GM12878 (cell line): ENCODE results near the gene MPST. TPM values are rescaled to one million over a fixed set of nuclear protein-coding genes. Genes with fewer than 3 reads are reported as not detected.

Experiments
- CEBPB ChIP-seq, 2 experiments: fragments of 150-350 bp in 1 of 2; IDR thresholded peaks; 2 replicates each; pipeline ENCODE4 v1.6.1; 2012 to 2014; ENCODE audit warnings: low read depth in 2 of 2, low read length in 2 of 2, borderline replicate concordance in 1 of 2, inconsistent platforms in 1 of 2
- EGR1 ChIP-seq, 2 experiments: IDR thresholded peaks; 1 replicate in 1 of 2; 2 replicates in 1 of 2; pipeline ENCODE4 v1.6.1; 2011 to 2012; ENCODE audit warnings: low read depth in 2 of 2, low read length in 2 of 2, borderline replicate concordance in 1 of 2, mild to moderate bottlenecking in 1 of 2, moderate library complexity in 1 of 2
- ETV6 ChIP-seq, 2 experiments: fragments of 450-650 bp in 1 of 2; IDR thresholded peaks in 1 of 2; conservative IDR thresholded peaks in 1 of 2; 2 replicates each; pipeline ENCODE4 v1.6.1; 2014; ENCODE audit warnings: antibody characterized with exemption in 1 of 2, borderline replicate concordance in 1 of 2, low read depth in 1 of 2, mild to moderate bottlenecking in 1 of 2, moderate library complexity in 1 of 2
- KLF5 ChIP-seq: fragments of 450-650 bp; IDR thresholded peaks from 2 replicates; pipeline ENCODE4 v1.6.1; 2014; ENCODE audit warnings: mild to moderate bottlenecking; ENCODE audit not compliant: partially characterized antibody
- POLR2A ChIP-seq: IDR thresholded peaks from 2 replicates; pipeline ENCODE4 v1.6.1; 2011; ENCODE audit warnings: low read depth, mild to moderate bottlenecking, low read length
- POLR2AphosphoS2 ChIP-seq: IDR thresholded peaks from 2 replicates; pipeline ENCODE4 v1.6.1; 2011; ENCODE audit warnings: low read depth, mild to moderate bottlenecking, low read length, improper control_type of control experiment, moderate library complexity
- STAT1 ChIP-seq: fragments of 450-650 bp; conservative IDR thresholded peaks from 2 replicates; pipeline ENCODE4 v1.6.1; 2014; ENCODE audit warnings: antibody characterized with exemption, mild to moderate bottlenecking
- TBL1XR1 ChIP-seq: IDR thresholded peaks from 2 replicates; pipeline ENCODE4 v1.6.1; 2012; ENCODE audit warnings: low read depth, low read length, improper control_type of control experiment
- TCF3 ChIP-seq: IDR thresholded peaks from 2 replicates; pipeline ENCODE4 v1.6.1; 2012; ENCODE audit warnings: low read depth, mild to moderate bottlenecking, low read length, borderline replicate concordance; ENCODE audit not compliant: insufficient read depth
- polyA plus RNA-seq, 11 experiments: library from polyadenylated mRNA; depleted of rRNA in 4 of 11; unstranded in 6 of 11; stranded (reverse) in 5 of 11; fragments of >200 nt; fragmentation: Nextera tagmentation in 4 of 11; fragmentation: Illumina TruSeq in 1 of 11; extraction: Ambion mirVana in 4 of 11; extraction: Trizol in 1 of 11; gene quantifications; 1 replicate in 1 of 11; 2 replicates in 10 of 11; pipeline versions ENCODE4 v1.2.1 to v1.2.3, GENCODE V29; 2011 to 2016; ENCODE audit warnings: inconsistent platforms in 2 of 11, missing spikeins in 2 of 11, low read depth in 1 of 11
- total RNA-seq, 4 experiments: library from RNA; depleted of rRNA in 3 of 4; stranded (reverse); fragments of >200 nt in 3 of 4; fragmentation: Illumina TruSeq in 1 of 4; extraction: Trizol in 1 of 4; gene quantifications; 2 replicates each; pipeline versions ENCODE4 v1.2.1 to v1.2.3, GENCODE V29; 2013 to 2021
- TF ChIP-seq, protein P1 (sequence below): fragments of 450-650 bp; IDR thresholded peaks from 2 replicates; pipeline ENCODE4 v1.6.1; 2016; ENCODE audit warnings: mild to moderate bottlenecking
- TF ChIP-seq, protein P2 (sequence below): IDR thresholded peaks from 2 replicates; pipeline ENCODE4 v1.6.1; 2012; ENCODE audit warnings: low read depth, low read length, improper control_type of control experiment
- TF ChIP-seq, protein P3 (sequence below), 3 experiments: IDR thresholded peaks in 2 of 3; conservative IDR thresholded peaks in 1 of 3; 2 replicates each; pipeline ENCODE4 v1.5.1; 2011; ENCODE audit warnings: low read depth in 3 of 3, low read length in 3 of 3, mild to moderate bottlenecking in 3 of 3, control low read depth in 2 of 3, moderate library complexity in 2 of 3, inconsistent platforms in 1 of 3, mixed read lengths in 1 of 3; ENCODE audit not compliant: control insufficient read depth in 2 of 3, insufficient read depth in 1 of 3; ENCODE audit errors: extremely low read depth in 1 of 3
- TF ChIP-seq, protein P4 (sequence below): fragments of 450-650 bp; IDR thresholded peaks from 2 replicates; pipeline ENCODE4 v1.6.1; 2017; ENCODE audit warnings: antibody characterized with exemption, mild to moderate bottlenecking, moderate library complexity
- TF ChIP-seq, protein P5 (sequence below): fragments of 450-650 bp; IDR thresholded peaks from 2 replicates; pipeline ENCODE4 v1.6.1; 2014; ENCODE audit warnings: mild to moderate bottlenecking
- TF ChIP-seq, protein P6 (sequence below): IDR thresholded peaks from 2 replicates; pipeline ENCODE4 v1.6.1; 2012; ENCODE audit warnings: low read length, inconsistent platforms
- TF ChIP-seq, protein P7 (sequence below): IDR thresholded peaks from 2 replicates; pipeline ENCODE4 v1.6.1; 2011; ENCODE audit warnings: low read depth, mild to moderate bottlenecking, low read length, moderate library complexity, borderline replicate concordance; ENCODE audit errors: extremely low read depth

Gene MPST
- total and polyA plus RNA-seq, 10 of the 15 experiments (the other 5 are each of a cell fraction or from before 2014, with no cell fraction given): 0.95 to 88.7 (median 38.5) TPM

DNA sequence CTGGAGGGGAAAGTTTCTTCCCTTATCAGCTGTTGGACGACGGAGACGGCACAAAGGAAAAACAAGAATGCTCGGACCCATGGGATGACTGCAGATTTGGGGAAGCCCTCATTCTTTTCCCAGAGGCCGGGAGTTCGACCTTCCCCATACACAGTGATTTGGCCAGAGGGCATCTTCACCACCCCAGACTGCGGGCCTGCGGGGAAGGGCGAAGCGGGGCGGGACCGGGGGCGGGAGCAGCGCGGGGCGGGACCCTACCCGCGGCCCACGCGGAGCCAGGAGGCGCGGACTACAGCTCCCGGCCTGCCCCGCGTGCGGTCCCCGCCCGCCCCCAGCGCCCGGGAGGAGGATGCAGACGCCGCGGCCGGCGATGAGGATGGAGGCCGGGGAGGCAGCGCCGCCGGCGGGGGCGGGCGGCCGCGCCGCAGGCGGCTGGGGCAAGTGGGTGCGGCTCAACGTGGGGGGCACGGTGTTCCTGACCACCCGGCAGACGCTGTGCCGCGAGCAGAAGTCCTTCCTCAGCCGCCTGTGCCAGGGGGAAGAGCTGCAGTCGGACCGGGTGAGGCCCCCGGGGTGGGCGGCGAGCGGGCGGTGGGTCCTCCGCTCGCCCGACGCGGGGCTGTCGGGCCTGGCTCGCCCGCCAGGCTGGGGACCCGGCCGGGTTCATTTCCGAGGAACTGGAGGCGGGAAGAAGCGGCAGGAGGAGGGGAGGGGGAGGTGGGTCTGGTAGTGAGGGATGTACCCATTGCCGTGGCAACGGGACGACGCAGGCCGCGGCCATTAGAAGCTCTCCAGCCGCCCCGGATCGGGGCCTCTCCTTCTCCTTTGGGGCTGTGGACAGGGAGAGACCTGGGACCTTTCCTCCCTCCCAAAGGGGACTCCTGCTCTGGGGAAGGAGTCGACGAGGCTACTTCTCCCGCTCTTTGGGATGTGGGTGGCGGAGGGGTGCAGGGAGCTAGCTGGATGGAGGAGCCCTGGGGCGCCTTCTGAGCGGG, 32.1 kb downstream of the MPST start, which contains the start of gene KCTD17 (continued):
- peak in 1 of 2 experiments; percentile 92; a peak in 2 of 3 replicates for TF ChIP-seq EGR1 (IDR thresholded peaks at IDR 0.05; ENCODE audit: borderline replicate concordance in 1 of 2, low read depth in 2 of 2, low read length in 2 of 2)
- no peak for TF ChIP-seq TCF3
- TF ChIP-seq, protein P1, sequence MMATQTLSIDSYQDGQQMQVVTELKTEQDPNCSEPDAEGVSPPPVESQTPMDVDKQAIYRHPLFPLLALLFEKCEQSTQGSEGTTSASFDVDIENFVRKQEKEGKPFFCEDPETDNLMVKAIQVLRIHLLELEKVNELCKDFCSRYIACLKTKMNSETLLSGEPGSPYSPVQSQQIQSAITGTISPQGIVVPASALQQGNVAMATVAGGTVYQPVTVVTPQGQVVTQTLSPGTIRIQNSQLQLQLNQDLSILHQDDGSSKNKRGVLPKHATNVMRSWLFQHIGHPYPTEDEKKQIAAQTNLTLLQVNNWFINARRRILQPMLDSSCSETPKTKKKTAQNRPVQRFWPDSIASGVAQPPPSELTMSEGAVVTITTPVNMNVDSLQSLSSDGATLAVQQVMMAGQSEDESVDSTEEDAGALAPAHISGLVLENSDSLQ: no peak
- no peak for TF ChIP-seq TBL1XR1
- TF ChIP-seq, protein P2, sequence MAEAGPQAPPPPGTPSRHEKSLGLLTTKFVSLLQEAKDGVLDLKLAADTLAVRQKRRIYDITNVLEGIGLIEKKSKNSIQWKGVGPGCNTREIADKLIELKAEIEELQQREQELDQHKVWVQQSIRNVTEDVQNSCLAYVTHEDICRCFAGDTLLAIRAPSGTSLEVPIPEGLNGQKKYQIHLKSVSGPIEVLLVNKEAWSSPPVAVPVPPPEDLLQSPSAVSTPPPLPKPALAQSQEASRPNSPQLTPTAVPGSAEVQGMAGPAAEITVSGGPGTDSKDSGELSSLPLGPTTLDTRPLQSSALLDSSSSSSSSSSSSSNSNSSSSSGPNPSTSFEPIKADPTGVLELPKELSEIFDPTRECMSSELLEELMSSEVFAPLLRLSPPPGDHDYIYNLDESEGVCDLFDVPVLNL: no peak
- TF ChIP-seq KLF5: no peak
- TF ChIP-seq ETV6 (conservative IDR thresholded peaks at IDR 0.05 in 1 of 2, IDR thresholded peaks at IDR 0.05 in 1 of 2; ENCODE audit: borderline replicate concordance in 1 of 2, low read depth in 1 of 2): no peak
- peak; percentile 51; the same call in 1 of the 2 replicates for TF ChIP-seq POLR2A
- no peak for TF ChIP-seq STAT1
- TF ChIP-seq, protein P3, sequence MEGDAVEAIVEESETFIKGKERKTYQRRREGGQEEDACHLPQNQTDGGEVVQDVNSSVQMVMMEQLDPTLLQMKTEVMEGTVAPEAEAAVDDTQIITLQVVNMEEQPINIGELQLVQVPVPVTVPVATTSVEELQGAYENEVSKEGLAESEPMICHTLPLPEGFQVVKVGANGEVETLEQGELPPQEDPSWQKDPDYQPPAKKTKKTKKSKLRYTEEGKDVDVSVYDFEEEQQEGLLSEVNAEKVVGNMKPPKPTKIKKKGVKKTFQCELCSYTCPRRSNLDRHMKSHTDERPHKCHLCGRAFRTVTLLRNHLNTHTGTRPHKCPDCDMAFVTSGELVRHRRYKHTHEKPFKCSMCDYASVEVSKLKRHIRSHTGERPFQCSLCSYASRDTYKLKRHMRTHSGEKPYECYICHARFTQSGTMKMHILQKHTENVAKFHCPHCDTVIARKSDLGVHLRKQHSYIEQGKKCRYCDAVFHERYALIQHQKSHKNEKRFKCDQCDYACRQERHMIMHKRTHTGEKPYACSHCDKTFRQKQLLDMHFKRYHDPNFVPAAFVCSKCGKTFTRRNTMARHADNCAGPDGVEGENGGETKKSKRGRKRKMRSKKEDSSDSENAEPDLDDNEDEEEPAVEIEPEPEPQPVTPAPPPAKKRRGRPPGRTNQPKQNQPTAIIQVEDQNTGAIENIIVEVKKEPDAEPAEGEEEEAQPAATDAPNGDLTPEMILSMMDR (IDR thresholded peaks at IDR 0.05 in 2 of 3, conservative IDR thresholded peaks at IDR 0.05 in 1 of 3; ENCODE audit: control insufficient read depth in 2 of 3, extremely low read depth in 1 of 3, insufficient read depth in 1 of 3, low read depth in 3 of 3, low read length in 3 of 3): peak in 2 of 3 experiments; percentile 5 to 6; a peak in 1 of 6 replicates
- no peak for TF ChIP-seq POLR2AphosphoS2
- TF ChIP-seq CEBPB (IDR thresholded peaks at IDR 0.05; ENCODE audit: borderline replicate concordance in 1 of 2, low read depth in 2 of 2, low read length in 2 of 2): no peak
- TF ChIP-seq, protein P4, sequence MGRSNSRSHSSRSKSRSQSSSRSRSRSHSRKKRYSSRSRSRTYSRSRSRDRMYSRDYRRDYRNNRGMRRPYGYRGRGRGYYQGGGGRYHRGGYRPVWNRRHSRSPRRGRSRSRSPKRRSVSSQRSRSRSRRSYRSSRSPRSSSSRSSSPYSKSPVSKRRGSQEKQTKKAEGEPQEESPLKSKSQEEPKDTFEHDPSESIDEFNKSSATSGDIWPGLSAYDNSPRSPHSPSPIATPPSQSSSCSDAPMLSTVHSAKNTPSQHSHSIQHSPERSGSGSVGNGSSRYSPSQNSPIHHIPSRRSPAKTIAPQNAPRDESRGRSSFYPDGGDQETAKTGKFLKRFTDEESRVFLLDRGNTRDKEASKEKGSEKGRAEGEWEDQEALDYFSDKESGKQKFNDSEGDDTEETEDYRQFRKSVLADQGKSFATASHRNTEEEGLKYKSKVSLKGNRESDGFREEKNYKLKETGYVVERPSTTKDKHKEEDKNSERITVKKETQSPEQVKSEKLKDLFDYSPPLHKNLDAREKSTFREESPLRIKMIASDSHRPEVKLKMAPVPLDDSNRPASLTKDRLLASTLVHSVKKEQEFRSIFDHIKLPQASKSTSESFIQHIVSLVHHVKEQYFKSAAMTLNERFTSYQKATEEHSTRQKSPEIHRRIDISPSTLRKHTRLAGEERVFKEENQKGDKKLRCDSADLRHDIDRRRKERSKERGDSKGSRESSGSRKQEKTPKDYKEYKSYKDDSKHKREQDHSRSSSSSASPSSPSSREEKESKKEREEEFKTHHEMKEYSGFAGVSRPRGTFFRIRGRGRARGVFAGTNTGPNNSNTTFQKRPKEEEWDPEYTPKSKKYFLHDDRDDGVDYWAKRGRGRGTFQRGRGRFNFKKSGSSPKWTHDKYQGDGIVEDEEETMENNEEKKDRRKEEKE: no peak
- TF ChIP-seq, protein P5, sequence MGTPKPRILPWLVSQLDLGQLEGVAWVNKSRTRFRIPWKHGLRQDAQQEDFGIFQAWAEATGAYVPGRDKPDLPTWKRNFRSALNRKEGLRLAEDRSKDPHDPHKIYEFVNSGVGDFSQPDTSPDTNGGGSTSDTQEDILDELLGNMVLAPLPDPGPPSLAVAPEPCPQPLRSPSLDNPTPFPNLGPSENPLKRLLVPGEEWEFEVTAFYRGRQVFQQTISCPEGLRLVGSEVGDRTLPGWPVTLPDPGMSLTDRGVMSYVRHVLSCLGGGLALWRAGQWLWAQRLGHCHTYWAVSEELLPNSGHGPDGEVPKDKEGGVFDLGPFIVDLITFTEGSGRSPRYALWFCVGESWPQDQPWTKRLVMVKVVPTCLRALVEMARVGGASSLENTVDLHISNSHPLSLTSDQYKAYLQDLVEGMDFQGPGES: no peak
- TF ChIP-seq, protein P6, sequence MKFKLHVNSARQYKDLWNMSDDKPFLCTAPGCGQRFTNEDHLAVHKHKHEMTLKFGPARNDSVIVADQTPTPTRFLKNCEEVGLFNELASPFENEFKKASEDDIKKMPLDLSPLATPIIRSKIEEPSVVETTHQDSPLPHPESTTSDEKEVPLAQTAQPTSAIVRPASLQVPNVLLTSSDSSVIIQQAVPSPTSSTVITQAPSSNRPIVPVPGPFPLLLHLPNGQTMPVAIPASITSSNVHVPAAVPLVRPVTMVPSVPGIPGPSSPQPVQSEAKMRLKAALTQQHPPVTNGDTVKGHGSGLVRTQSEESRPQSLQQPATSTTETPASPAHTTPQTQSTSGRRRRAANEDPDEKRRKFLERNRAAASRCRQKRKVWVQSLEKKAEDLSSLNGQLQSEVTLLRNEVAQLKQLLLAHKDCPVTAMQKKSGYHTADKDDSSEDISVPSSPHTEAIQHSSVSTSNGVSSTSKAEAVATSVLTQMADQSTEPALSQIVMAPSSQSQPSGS: no peak
- TF ChIP-seq, protein P7, sequence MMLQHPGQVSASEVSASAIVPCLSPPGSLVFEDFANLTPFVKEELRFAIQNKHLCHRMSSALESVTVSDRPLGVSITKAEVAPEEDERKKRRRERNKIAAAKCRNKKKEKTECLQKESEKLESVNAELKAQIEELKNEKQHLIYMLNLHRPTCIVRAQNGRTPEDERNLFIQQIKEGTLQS: no peak
